Sigmoid colon (tissue), 7 donors: Measurements from ENCODE around the gene ZNF496. TPM values are rescaled to one million over a fixed set of nuclear protein-coding genes. Genes with fewer than 3 reads are reported as not detected.

ENCODE experiments used
- DNase-seq: peaks from one replicate; pipeline ENCODE4 v3.0.0-alpha.2; 2019
- H3K27ac ChIP-seq, 4 donors: fragments of 200-600 bp; sonication (generic); one replicate each; pipeline ENCODE4 v1.5.1; 2016 to 2019; ENCODE audit warnings: mild to moderate bottlenecking in 1 of 4
- H3K27me3 ChIP-seq, 3 donors: fragments of 200-600 bp; sonication (generic); one replicate each; pipeline ENCODE4 v1.5.1; 2019; ENCODE audit warnings: mild to moderate bottlenecking in 1 of 3
- H3K36me3 ChIP-seq, 4 donors: fragments of 200-600 bp; sonication (generic); one replicate each; pipeline ENCODE4 v1.5.1; 2016 to 2019
- H3K4me1 ChIP-seq, 4 donors: fragments of 200-600 bp; sonication (generic); one replicate each; pipeline ENCODE4 v1.5.1; 2017 to 2019
- H3K4me3 ChIP-seq, 4 donors: fragments of 200-600 bp; sonication (generic); one replicate each; pipeline ENCODE4 v1.5.1; 2017 to 2019; ENCODE audit warnings: mild to moderate bottlenecking in 2 of 4, moderate library complexity in 1 of 4
- H3K9me3 ChIP-seq, 4 donors: fragments of 200-600 bp in 3 of 4; sonication (generic) in 3 of 4; one replicate each; pipeline versions ENCODE4 v1.5.1 to v1.6.1; 2013 to 2019
- CTCF ChIP-seq, 4 experiments: fragments of 450-650 bp in 3 of 4; fragments of 200-600 bp in 1 of 4; IDR thresholded peaks; one replicate each; pipeline ENCODE4 v1.5.1; 2016 to 2019; ENCODE audit warnings: antibody characterized with exemption in 4 of 4, mild to moderate bottlenecking in 3 of 4, moderate library complexity in 2 of 4
- EP300 ChIP-seq, 4 donors: sonication (generic); formaldehyde crosslinking; IDR thresholded peaks; one replicate each; pipeline ENCODE4 v1.6.1; 2017; ENCODE audit warnings: antibody characterized with exemption in 4 of 4
- POLR2A ChIP-seq, 2 donors: fragments of 450-650 bp; IDR thresholded peaks; one replicate each; pipeline ENCODE4 v1.6.1; 2016; ENCODE audit warnings: antibody characterized with exemption in 2 of 2, mild to moderate bottlenecking in 2 of 2, moderate library complexity in 2 of 2
- POLR2AphosphoS5 ChIP-seq, 4 donors: sonication (generic); formaldehyde crosslinking; IDR thresholded peaks; one replicate each; pipeline ENCODE4 v1.6.1; 2017; ENCODE audit warnings: antibody characterized with exemption in 4 of 4
- WGBS, 2 donors: extraction: QIAGEN DNeasy Blood & Tissue Kit; methylation state at CpG; one replicate each; pipeline ENCODE4 v1.1.7; 2013; 5-methylcytosine and 5-hydroxymethylcytosine counted together
- intact Hi-C: fragments of 100-400 bp; cut with DNase I; formaldehyde crosslinking; loops from one replicate; pipeline ENCODE4 v1.15.1; 2023
- polyA plus RNA-seq, 3 donors: library from polyadenylated mRNA; stranded (reverse); fragments of 200-250 nt; gene quantifications; one replicate each; pipeline ENCODE4 v1.2.3, GENCODE V29; 2013
- total RNA-seq, 4 donors: library from RNA; depleted of rRNA; stranded (reverse); fragments of >200 nt; gene quantifications; one replicate each; pipeline ENCODE4 v1.1.0, GENCODE V29; 2016
- donor health status: healthy with polysubstance abuse.
- donor health status: Bipolar disorder and iron deficiency.
- donor health status: healthy.

The ZNF496 gene
- total and polyA plus RNA-seq, 7 donors, result 3.2 to 70.7 (median 31.6) TPM

- H3K4me3 ChIP-seq, result peak overlapping the region in 2 of 4 donors; percentile 41 to 48
- no peak overlapping the region for H3K27ac ChIP-seq
- H3K4me1 ChIP-seq, result peaks cover 0 to 26% (median 17%) of the 10 kb centered on the region in 4 donors
- intact Hi-C loops, result loop anchor here (5.0 kb wide), 1 partner anchor 41 kb away; the partner anchor contains the start of gene ZNF496
- H3K9me3 ChIP-seq, result no peaks in the 10 kb centered on the region
- 10 to 27% methylated on average over 26 of the region's 26 CpGs for WGBS, 2 donors
- no peaks in the 10 kb centered on the region for H3K27me3 ChIP-seq
- TF ChIP-seq CTCF (IDR thresholded peaks at IDR 0.05), result peak in 2 of 4 experiments; percentile 13 to 37
- TF ChIP-seq EP300 (IDR thresholded peaks at IDR 0.05), result no peak
- TF ChIP-seq POLR2A (IDR thresholded peaks at IDR 0.05), result no peak
- TF ChIP-seq POLR2AphosphoS5 (IDR thresholded peaks at IDR 0.05), result no peak
- H3K36me3 ChIP-seq, result no peaks in the 10 kb centered on the region
- DNase-seq, result peak; percentile 73
These were observed 42.1 kb upstream of the ZNF496 start for GRCh38 chr1:247373721-247374141.

GRCh38 chr1:247371801-247372259 lies 40.2 kb upstream of the ZNF496 start:
- intact Hi-C loops, result loop anchor here (5.0 kb wide), 1 partner anchor 40 kb away; the partner anchor contains the start of gene ZNF496
- no peak for DNase-seq
- Histone ChIP-seq H3K27ac (peak overlapping the region in 3 of 4 donors; percentile 39 to 62 (median 55)), H3K9me3 (no peaks in the 10 kb centered on the region), H3K36me3 (no peaks in the 10 kb centered on the region), H3K27me3 (no peaks in the 10 kb centered on the region), H3K4me1 (peaks cover 0 to 26% (median 17%) of the 10 kb centered on the region in 4 donors), H3K4me3 (no peak overlapping the region)
- 88 to 91% methylated on average over 16 of the region's 16 CpGs for WGBS, 2 donors
- TF ChIP-seq POLR2A (IDR thresholded peaks at IDR 0.05), result no peak
- TF ChIP-seq EP300 (IDR thresholded peaks at IDR 0.05), result no peak
- TF ChIP-seq CTCF (IDR thresholded peaks at IDR 0.05), result no peak
- no peak for TF ChIP-seq POLR2AphosphoS5 (IDR thresholded peaks at IDR 0.05)

GRCh38 chr1:247370786-247371732 lies 39.4 kb upstream of the ZNF496 start:
- H3K27me3 ChIP-seq, result peaks cover 0 to 6% (median under 1%) of the 10 kb centered on the region in 3 donors
- H3K4me3 ChIP-seq, result no peak overlapping the region
- peak; percentile 71 for DNase-seq
- H3K27ac ChIP-seq, result peak overlapping the region in 3 of 4 donors; percentile 39 to 62 (median 55)
- H3K4me1 ChIP-seq, result peaks cover 0 to 26% (median 17%) of the 10 kb centered on the region in 4 donors
- intact Hi-C loops, result loop anchor here (5.0 kb wide), 1 partner anchor 39 kb away; the partner anchor contains the start of gene ZNF496
- 81 to 89% methylated on average over 16 of the region's 16 CpGs for WGBS, 2 donors
- H3K36me3 ChIP-seq, result no peaks in the 10 kb centered on the region
- no peaks in the 10 kb centered on the region for H3K9me3 ChIP-seq
- TF ChIP-seq CTCF (IDR thresholded peaks at IDR 0.05) (no peak), POLR2AphosphoS5 (IDR thresholded peaks at IDR 0.05) (peak in 2 of 4 donors; percentile 46 to 64), EP300 (IDR thresholded peaks at IDR 0.05) (no peak), POLR2A (IDR thresholded peaks at IDR 0.05) (no peak)

GRCh38 chr1:247368490-247369145 lies 37.0 kb upstream of the ZNF496 start:
- WGBS, 2 donors, result 67 to 70% methylated on average over 7 of the region's 7 CpGs

More at GRCh38 chr1:247368490-247369145, 37.0 kb upstream of the ZNF496 start:
- intact Hi-C loops, result no loop called here
- no peak for DNase-seq
- Histone ChIP-seq H3K27me3 (peaks cover 0 to 10% (median 7%) of the 10 kb centered on the region in 3 donors), H3K27ac (no peak overlapping the region), H3K4me3 (no peak overlapping the region), H3K9me3 (no peaks in the 10 kb centered on the region), H3K4me1 (peaks cover 0 to 26% (median 17%) of the 10 kb centered on the region in 4 donors), H3K36me3 (no peaks in the 10 kb centered on the region)
- no peak for TF ChIP-seq POLR2A (IDR thresholded peaks at IDR 0.05)
- no peak for TF ChIP-seq POLR2AphosphoS5 (IDR thresholded peaks at IDR 0.05)
